GM18499 (cell line): Measurements from ENCODE around the gene DIS3L2.

ENCODE experiments used
- ATAC-seq: cut with Tn5 transposase; IDR thresholded peaks from one replicate; pipeline ENCODE4 v1.9.1; 2021; ENCODE audit warnings: moderate number of reproducible peaks; ENCODE audit not compliant: insufficient read depth, unreplicated experiment

The DIS3L2 gene

DNA sequence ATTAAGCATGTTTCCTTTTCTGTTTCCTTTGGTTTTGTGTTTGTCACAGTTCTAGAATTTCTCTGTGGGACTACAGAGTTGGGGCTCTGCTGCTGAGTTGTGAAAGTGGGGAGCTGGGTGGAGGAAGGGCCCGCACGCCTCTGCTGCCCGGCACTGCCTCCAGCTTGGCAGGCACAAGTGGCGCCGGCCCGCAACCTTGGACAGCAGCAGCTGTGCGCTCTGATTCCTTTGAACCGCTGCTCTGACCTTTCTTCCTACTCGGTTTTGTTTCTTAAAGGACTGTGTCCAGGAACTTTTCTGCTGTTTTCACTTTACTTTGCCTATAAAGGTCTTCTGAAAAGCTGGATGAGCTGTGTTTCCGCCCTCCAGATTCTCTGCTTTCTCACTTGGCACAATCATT, 279.4 kb downstream of the DIS3L2 start:
- ATAC-seq, result no peak

DNA sequence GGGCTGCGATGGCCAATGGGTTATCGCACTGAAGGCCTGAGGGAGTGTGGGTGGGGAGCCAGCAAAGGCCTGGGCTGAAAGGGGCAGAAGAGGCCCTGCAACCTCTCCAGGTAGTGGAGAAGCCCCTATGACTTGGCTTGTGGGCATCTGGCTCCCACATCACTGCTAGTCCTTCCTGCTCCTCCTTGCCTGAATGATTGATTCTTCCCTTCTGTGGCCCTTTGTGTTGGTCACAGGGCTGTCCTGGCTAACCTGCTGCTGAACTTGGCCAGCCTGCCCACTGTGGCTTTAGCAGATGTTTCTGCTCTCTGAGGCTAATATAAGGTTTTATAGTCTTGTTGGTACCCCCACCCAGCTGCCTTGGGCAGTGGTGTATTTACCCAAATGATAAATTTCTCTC, 280.8 kb downstream of the DIS3L2 start:
- no peak for ATAC-seq

DNA sequence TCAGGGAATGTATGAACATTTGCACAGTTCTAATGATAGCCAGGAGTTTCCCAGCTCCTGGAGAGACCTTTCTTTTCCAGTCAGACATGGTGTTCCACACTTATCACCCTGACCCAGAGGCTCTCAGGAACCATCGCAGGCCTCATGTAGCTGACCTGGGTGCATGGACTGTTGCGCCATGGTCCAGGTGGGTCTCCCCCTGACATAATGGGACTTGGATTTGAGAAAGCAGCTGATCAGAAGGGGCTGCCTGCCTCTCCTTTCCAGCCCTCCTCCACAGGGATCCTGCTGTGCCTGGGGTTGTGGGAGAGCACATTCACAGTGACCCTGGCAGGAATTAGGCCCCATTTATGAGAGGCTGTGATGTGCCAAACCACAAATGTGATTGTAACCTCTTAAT, 283.6 kb downstream of the DIS3L2 start:
- no peak for ATAC-seq

DNA sequence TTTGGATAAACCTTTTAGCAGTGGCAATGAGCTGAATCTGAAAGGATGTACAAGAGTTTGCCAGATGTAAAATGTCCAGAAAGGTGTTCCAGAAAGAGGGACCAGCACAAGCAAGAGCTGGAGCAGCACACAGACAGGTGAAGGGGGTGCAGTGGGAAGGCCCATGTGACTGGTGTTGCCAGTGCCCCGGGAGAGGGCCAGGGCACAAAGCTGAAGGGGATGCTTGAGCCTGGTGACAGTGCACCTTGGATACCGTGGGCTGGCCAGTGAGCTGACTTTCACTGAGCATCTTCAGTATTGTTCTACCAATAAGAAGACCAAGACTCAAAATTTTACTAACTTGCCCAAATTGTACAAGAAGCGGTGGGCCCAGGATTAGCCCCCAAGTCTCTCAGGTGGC, 284.7 kb downstream of the DIS3L2 start:
- no peak for ATAC-seq

DNA sequence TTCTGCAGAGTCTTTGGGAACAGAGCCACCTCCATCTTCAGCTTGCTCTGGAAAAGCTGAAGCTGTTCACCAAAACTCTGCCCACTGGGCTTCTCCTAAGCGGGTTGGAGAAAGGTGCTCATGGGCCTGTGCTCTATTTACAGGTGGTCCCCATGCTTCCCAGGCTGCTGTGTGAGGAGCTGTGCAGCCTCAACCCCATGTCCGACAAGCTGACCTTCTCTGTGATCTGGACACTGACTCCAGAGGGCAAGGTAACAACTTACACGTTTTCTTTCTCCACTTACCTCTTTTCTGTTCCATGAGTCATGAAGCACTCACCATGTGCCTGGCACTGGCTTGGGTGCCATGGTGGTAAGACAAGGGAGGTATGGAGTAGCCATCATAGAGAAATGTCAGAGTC, 287.6 kb downstream of the DIS3L2 start:
- ATAC-seq, result no peak

DNA sequence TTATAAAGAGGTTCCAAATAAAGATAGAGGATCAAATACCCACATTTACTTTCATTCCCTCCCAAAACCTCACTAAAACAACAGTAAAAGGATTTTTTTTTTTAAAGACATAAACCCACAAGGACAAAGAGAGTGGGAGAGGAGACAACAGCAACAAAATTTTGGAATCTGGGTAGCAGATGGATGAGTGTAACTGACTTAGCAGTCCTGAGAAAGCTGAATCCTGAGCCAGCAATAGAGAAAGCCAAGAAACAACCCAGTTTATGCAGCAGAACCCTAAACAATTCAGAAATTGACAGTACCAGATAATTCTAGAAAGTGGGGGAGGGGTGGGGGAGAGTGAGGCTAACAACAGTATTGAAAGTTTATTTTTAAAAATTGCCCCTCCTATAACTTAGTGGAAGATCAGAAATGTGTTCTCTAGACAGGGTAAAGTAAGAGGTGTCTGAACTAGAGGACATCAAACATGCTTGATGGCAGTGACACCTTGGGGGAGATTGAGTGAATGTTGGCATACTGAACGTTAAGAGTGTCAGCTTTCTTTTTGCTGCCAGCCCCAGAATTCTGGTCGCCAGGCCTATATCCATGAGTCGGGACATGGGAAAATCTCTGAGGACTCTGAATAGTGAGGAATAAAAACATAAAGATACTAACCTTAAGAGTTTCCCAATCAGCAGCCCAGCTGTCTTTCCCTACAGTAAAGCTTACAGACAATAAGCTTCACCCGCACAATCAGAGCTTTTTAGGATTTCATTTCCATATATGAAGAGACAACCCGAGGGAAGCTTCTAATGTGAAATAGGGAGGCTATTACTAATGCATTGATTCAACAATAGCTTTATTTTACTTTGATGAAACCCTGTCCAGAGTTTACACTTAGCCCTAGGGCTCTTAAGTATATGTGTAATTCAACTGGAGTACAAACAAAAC, 289.0 kb downstream of the DIS3L2 start:
- no peak for ATAC-seq

DNA sequence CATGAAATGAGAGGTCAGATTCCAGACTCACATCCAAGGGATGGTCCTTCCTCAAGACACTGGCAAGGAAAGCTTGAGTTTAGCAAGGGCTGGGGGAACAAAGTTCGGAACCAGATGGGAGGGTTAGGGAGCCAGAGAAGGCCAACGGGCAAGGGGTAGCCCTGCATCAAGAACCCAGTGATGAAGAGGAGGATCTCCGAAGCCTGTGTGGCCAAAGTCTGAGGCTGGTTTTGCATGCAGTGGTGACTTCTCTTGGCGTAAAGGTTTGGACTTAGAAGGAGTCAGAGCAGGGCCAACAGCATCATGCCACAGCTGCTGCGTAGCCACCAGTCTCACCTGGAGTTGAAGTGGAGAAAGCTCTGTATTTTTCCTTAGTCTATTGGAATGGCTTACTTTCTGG, 293.5 kb downstream of the DIS3L2 start:
- no peak for ATAC-seq

DNA sequence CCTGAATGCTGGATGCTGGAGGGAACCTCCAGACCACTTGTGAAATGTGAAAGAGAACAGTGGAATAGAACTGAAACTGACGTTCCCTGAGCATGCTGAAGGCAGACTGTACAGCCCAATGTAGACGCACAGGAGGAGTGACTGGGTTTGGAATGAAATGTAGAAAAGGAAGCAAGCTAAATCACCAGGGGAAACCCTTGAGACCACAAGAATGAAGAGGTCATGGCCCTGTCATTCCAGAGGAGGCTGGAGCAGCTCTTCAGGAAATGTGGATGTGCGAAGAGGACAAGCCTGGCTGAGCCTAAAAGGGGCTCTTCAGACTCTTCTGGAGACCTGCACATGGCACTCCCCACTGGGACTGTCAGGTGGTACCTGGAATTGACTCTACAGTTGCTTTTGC, 298.6 kb downstream of the DIS3L2 start:
- ATAC-seq, result no peak

DNA sequence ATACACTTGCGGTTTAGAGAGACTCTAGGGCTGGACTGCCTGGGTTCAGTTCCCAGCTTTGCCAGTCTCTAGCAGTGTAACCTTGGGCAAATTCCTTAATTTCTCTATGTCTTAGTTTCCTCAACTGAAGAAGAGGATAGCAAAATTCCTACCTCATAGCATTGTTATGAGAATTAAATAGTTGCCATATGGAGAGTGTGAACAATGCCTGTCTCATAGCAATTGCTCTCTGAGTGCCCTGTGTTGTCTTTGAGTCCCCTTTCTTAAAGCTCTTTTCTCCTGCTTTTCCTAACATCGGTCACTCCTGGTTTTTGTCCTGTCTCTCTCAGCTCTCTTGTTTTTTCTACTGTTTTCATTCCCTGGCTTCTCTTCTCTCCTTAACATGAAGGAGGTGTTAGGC, 300.3 kb downstream of the DIS3L2 start:
- no peak for ATAC-seq

DNA sequence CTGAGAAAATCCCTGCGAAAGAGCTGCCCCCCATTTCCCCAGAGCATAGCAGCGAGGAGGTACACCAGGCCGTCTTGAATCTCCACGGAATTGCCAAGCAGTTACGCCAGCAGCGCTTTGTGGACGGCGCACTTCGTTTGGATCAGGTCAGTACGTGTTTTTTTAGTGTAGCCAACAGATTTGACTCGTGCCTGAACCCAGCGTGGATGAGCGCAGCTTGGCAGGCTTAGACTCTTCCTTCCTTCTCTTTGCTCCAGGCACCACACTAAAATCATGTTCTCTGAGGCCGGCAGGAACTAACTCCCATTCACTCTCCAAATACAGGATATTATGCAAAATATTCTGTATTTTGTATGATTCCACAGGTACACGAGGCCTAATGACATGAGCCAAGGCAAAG, 301.8 kb downstream of the DIS3L2 start:
- no peak for ATAC-seq

DNA sequence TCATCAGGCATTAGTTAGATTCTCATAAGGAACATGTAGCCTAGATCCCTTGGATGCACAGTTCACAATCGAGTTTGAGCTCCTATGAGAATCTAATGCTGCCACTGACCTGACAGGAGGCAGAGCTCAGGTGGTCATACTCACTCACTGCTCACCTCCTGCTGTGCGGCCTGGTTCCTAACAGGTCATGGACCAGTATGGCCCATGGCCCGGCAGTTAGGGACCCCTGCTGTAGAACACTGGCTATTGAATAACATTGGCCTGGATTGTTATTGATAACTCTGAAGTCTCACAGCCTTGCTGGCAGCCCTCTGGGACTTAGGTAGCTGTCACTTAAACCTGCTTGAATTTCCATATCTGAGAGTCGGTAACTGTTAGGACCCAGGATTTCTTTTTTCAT, 302.6 kb downstream of the DIS3L2 start:
- no peak for ATAC-seq

DNA sequence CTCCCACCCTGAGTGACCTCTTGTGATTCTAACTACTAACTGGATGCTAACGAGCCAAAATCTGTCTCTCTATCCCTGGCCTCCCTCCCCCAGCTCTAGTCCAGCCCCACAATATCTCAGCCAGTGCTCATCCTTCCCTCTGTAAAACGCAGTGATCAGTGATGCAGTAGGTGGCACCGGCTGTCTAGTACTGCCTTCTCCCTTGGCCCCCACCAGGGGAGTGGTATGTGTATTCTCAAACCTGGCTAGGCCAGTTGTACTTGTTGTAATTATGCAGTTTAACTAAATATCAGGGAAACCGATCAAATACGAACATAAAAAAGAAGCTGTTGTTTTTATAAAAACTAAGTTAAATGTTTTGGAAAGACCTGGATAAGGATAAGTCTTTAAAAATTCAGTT, 303.8 kb downstream of the DIS3L2 start:
- no peak for ATAC-seq

DNA sequence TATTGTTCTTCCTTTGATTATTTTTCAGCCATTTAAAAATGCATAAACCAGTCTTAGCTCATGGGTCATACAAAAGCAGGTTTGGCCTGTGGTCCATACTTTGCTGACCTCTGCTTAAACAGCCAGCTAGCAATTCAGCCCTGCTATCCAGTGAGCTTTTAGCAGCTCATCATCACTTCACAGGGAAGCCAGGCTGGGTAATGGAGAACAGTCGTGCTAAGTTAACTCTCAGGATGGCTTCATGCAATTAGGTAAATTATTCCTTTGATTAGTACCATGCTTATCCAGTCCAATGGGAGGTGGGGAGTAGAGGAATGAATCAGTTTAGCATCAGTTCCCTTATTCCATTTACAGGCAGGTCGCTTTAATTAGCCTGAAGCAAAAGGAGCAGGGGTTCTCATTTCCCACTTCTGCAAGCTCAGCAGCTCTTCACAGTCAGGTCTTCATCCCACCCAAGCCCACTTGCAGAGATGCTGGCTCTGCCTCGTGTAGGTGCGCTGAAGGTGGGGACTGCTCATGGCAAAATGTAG, 307.2 kb downstream of the DIS3L2 start:
- no peak for ATAC-seq

DNA sequence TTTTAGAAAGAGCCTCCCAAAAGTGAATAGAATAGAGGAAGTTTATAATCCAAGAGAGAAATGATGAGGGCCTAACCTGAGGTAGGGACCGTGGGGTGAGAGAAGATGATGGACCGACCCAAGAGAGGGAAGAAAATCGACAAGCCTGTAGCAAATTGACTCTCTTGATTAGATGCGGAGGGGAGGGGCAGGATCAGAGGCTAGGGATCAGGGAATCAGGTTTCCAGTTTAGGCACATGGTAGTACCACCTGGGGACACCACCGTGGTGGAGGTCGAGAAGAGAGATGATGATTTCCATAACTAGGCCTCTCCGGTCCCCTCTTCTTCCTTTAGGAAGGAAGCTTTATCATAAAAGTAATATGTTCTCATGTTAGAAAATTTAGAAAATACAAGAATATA, 308.4 kb downstream of the DIS3L2 start:
- ATAC-seq, result no peak

DNA sequence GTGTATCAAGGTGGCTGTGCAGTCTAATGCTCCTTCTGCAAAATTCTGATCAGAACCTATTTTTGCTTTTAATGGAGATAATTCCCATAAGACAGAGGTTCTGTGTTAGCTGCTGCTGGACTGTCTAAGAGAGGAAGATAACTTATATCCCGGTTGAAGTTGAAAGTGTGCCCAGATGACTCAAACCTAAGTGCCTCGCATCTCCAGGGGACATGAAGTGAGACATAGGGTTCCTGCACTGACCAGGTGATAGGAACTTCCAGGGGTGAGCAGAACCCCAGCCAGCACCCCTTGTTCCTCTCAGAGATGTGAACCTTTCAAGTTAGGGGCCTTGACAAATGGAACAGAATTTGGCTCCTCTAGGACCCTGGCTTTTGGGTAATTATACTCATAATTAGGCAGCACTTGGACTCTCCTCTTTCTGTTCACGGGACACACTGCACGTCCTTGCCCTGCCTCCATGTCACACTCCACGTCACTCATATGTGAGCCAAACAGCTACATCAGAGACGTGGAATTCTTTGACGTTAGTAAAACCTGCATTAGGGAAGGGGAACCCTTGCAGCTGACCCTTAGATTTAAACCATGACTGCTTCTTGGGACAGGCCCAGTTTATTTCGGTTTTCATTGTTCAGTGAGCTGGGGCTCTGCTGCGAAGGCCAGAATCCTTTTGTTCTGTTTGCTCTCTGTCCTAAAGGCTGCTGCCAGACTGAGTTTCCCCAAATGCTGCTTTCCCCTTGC, 312.6 kb downstream of the DIS3L2 start:
- no peak for ATAC-seq

DNA sequence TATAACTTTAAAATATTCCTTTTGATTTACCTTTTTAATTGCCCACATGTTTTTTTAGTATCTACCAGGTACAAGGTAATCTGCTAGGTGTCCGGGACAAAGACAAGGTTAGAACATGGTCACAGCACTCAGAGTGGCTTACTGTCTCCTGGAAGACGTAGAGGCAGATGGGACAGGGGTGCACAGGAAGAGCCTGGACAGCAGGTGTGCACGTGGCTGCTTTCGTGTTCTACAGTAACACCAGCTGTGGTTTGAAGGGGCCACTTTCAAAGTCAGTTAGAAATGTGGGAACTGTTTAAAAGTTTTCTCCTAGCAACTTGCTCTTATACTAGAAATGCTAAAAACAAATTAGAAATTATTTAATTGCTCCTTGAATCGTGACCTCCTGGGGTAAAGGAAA, 314.2 kb downstream of the DIS3L2 start:
- ATAC-seq, result no peak

DNA sequence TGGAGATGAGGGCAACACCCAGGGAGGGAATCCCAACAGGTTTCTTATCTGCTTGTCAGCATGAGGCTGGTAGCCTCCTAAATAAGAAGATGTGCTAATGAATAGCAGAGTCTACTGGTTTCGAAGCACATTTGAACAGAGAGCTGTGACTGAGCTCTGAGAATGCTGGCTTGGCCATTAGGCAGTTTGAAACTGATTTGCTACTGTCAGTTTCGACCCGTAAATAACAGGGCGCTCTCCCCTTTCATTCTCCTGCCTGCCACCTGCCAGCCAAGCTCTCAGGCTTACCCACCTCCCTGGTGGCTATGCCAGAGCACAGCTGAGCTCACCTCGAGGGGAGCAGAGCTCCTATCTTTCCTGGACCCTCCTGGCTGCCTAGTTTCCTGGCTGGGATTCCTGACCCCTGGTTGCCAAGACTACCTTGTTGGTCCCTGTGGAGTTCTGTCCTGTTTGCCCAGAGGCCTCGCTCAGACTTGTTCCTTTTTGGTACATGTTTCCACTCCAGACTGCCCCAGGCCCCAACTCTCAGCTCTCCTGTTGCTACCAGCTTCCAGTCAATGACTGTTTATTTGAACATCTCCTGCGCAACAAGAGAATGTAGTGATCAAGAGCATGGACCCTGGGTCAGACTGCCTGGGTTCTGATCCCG, 314.7 kb downstream of the DIS3L2 start:
- ATAC-seq, result no peak

DNA sequence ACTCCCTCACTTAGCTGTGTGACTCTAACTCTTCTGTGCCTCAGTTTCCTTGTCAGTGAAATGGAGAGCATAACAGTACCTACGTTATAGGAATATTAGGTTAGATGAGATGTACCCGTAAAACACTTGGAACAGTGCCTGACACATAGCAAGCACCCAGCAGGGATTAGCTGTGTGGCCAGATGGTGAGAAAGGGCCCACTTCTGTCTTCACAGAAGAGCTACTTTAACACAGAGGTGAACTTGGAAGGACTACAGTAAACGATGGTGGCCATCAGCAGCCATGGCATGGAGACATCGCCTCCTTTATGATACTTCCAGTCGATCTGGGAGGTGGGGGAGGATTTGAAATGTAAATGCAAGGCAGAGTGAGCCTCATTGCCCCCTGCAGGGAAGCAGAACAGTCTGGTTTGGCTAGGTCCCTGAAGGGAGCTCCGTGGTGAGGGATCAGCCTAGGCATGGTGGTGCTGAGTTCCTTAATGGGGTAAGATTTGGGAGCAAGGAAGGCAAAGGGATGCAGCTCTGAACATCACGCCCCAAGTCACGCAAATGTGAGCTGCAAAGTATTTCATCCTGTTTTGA, 315.3 kb downstream of the DIS3L2 start:
- ATAC-seq, result no peak

DNA sequence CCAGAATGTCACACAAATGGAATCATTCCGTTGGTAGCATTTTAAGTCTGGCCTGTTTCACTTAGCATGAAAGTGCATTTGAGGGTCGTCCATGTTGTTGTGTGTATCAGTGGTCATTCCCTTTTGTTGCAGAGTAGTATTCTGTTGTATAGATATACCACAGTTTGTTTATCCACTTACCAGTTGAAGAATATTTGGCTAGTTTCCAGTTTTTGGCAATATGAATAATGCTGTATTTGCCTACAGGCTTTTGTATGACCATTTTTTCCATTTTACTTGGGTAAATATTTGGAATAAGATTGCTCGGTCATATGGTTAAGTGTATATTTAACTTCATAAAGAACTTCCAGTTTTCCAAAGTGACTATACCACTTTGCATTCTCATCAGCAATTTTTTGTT, 317.0 kb downstream of the DIS3L2 start:
- ATAC-seq, result no peak

DNA sequence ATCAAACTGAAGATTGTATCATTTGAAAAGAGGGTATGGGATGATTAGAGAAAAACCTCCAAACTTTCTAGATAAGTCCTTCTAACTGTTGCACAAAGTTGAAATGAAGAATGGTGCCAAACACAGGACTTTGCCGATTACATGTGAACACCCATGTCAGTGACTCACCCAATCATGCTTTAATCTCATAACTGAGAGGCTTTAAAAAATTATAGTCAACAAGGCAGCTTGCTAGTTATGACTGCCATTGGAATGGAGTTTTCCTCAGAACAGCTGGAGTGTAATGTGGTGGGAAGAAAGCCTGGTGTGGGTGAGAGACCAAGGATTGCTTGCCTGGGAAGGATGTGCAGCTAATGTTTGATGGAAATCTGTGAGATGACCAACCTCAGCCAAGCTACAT, 318.8 kb downstream of the DIS3L2 start:
- ATAC-seq, result no peak
